ENCODE data around the gene RAB8B.

RAB8B gene

GRCh38 chr15:63221346-63221745, 31.9 kb downstream of the RAB8B start:
- Histone ChIP-seq H3K27ac (ENCODE audit: low read depth in 2 of 2, low read length in 2 of 2) (no peak overlapping the region), H3K4me1 (ENCODE audit: control insufficient read depth in 2 of 2, insufficient read depth in 2 of 2, low read length in 2 of 2) (peaks cover 2 to 3% of the 10 kb centered on the region in 2 donors)

GRCh38 chr15:63223463-63223862, 34.1 kb downstream of the RAB8B start:
- H3K27ac ChIP-seq (ENCODE audit: low read depth in 2 of 2, low read length in 2 of 2) = no peak overlapping the region
- H3K4me3 ChIP-seq (ENCODE audit: low read length in 2 of 2) = no peak overlapping the region
- H3K4me1 ChIP-seq (ENCODE audit: control insufficient read depth in 2 of 2, insufficient read depth in 2 of 2, low read length in 2 of 2) = peaks cover 0 to 2% of the 10 kb centered on the region in 2 donors
- no peaks in the 10 kb centered on the region for H3K27me3 ChIP-seq (ENCODE audit: control insufficient read depth in 2 of 2, insufficient read depth in 2 of 2, low read length in 2 of 2)
- no peak overlapping the region for H3K9ac ChIP-seq (ENCODE audit: low read depth in 1 of 2, low read length in 2 of 2)
- no peaks in the 10 kb centered on the region for H3K36me3 ChIP-seq (ENCODE audit: control insufficient read depth in 2 of 2, insufficient read depth in 2 of 2, low read length in 2 of 2)
- H3K9me3 ChIP-seq (ENCODE audit: control insufficient read depth in 2 of 2, low read length in 2 of 2) = no peaks in the 10 kb centered on the region

More at GRCh38 chr15:63221346-63221745, 31.9 kb downstream of the RAB8B start:
- Histone ChIP-seq H3K9ac (ENCODE audit: low read depth in 1 of 2, low read length in 2 of 2) (no peak overlapping the region), H3K9me3 (ENCODE audit: control insufficient read depth in 2 of 2, low read length in 2 of 2) (no peaks in the 10 kb centered on the region), H3K27me3 (ENCODE audit: control insufficient read depth in 2 of 2, insufficient read depth in 2 of 2, low read length in 2 of 2) (no peaks in the 10 kb centered on the region), H3K4me3 (ENCODE audit: low read length in 2 of 2) (no peak overlapping the region), H3K36me3 (ENCODE audit: control insufficient read depth in 2 of 2, insufficient read depth in 2 of 2, low read length in 2 of 2) (no peaks in the 10 kb centered on the region)

GRCh38 chr15:63225381-63225780, 36.0 kb downstream of the RAB8B start:
- Histone ChIP-seq H3K9ac (ENCODE audit: low read depth in 1 of 2, low read length in 2 of 2) (no peak overlapping the region), H3K4me3 (ENCODE audit: low read length in 2 of 2) (no peak overlapping the region), H3K27ac (ENCODE audit: low read depth in 2 of 2, low read length in 2 of 2) (no peak overlapping the region), H3K9me3 (ENCODE audit: control insufficient read depth in 2 of 2, low read length in 2 of 2) (no peaks in the 10 kb centered on the region), H3K36me3 (ENCODE audit: control insufficient read depth in 2 of 2, insufficient read depth in 2 of 2, low read length in 2 of 2) (no peaks in the 10 kb centered on the region), H3K4me1 (ENCODE audit: control insufficient read depth in 2 of 2, insufficient read depth in 2 of 2, low read length in 2 of 2) (peaks cover 0 to 2% of the 10 kb centered on the region in 2 donors), H3K27me3 (ENCODE audit: control insufficient read depth in 2 of 2, insufficient read depth in 2 of 2, low read length in 2 of 2) (no peaks in the 10 kb centered on the region)

GRCh38 chr15:63226155-63226883, 36.9 kb downstream of the RAB8B start:
- no peak overlapping the region for H3K27ac ChIP-seq (ENCODE audit: low read depth in 2 of 2, low read length in 2 of 2)
- no peaks in the 10 kb centered on the region for H3K9me3 ChIP-seq (ENCODE audit: control insufficient read depth in 2 of 2, low read length in 2 of 2)
- H3K4me1 ChIP-seq (ENCODE audit: control insufficient read depth in 2 of 2, insufficient read depth in 2 of 2, low read length in 2 of 2) = peaks cover 0 to under 1% of the 10 kb centered on the region in 2 donors
- H3K36me3 ChIP-seq (ENCODE audit: control insufficient read depth in 2 of 2, insufficient read depth in 2 of 2, low read length in 2 of 2) = no peaks in the 10 kb centered on the region
- no peak overlapping the region for H3K9ac ChIP-seq (ENCODE audit: low read depth in 1 of 2, low read length in 2 of 2)
- no peak overlapping the region for H3K4me3 ChIP-seq (ENCODE audit: low read length in 2 of 2)
- H3K27me3 ChIP-seq (ENCODE audit: control insufficient read depth in 2 of 2, insufficient read depth in 2 of 2, low read length in 2 of 2) = no peaks in the 10 kb centered on the region

- Histone ChIP-seq H3K9me3 (ENCODE audit: control insufficient read depth in 2 of 2, low read length in 2 of 2) (no peaks in the 10 kb centered on the region), H3K27ac (ENCODE audit: low read depth in 2 of 2, low read length in 2 of 2) (no peak overlapping the region), H3K4me1 (ENCODE audit: control insufficient read depth in 2 of 2, insufficient read depth in 2 of 2, low read length in 2 of 2) (no peaks in the 10 kb centered on the region), H3K36me3 (ENCODE audit: control insufficient read depth in 2 of 2, insufficient read depth in 2 of 2, low read length in 2 of 2) (no peaks in the 10 kb centered on the region), H3K4me3 (ENCODE audit: low read length in 2 of 2) (no peak overlapping the region), H3K9ac (ENCODE audit: low read depth in 1 of 2, low read length in 2 of 2) (no peak overlapping the region), H3K27me3 (ENCODE audit: control insufficient read depth in 2 of 2, insufficient read depth in 2 of 2, low read length in 2 of 2) (no peaks in the 10 kb centered on the region)
Observed at GRCh38 chr15:63226966-63227401, 37.6 kb downstream of the RAB8B start.

- H3K36me3 ChIP-seq (ENCODE audit: control insufficient read depth in 2 of 2, insufficient read depth in 2 of 2, low read length in 2 of 2) = no peaks in the 10 kb centered on the region
- no peak overlapping the region for H3K4me3 ChIP-seq (ENCODE audit: low read length in 2 of 2)
- H3K9me3 ChIP-seq (ENCODE audit: control insufficient read depth in 2 of 2, low read length in 2 of 2) = no peaks in the 10 kb centered on the region
- no peaks in the 10 kb centered on the region for H3K4me1 ChIP-seq (ENCODE audit: control insufficient read depth in 2 of 2, insufficient read depth in 2 of 2, low read length in 2 of 2)
- H3K27me3 ChIP-seq (ENCODE audit: control insufficient read depth in 2 of 2, insufficient read depth in 2 of 2, low read length in 2 of 2) = no peaks in the 10 kb centered on the region
- no peak overlapping the region for H3K27ac ChIP-seq (ENCODE audit: low read depth in 2 of 2, low read length in 2 of 2)
- no peak overlapping the region for H3K9ac ChIP-seq (ENCODE audit: low read depth in 1 of 2, low read length in 2 of 2)
Observed at GRCh38 chr15:63227689-63228088, 38.3 kb downstream of the RAB8B start.

GRCh38 chr15:63231206-63231605, 41.8 kb downstream of the RAB8B start:
- H3K4me3 ChIP-seq (ENCODE audit: low read length in 2 of 2) = no peak overlapping the region
- no peak overlapping the region for H3K9ac ChIP-seq (ENCODE audit: low read depth in 1 of 2, low read length in 2 of 2)
- H3K4me1 ChIP-seq (ENCODE audit: control insufficient read depth in 2 of 2, insufficient read depth in 2 of 2, low read length in 2 of 2) = peaks cover 10 to 11% of the 10 kb centered on the region in 2 donors
- H3K27me3 ChIP-seq (ENCODE audit: control insufficient read depth in 2 of 2, insufficient read depth in 2 of 2, low read length in 2 of 2) = no peaks in the 10 kb centered on the region
- H3K36me3 ChIP-seq (ENCODE audit: control insufficient read depth in 2 of 2, insufficient read depth in 2 of 2, low read length in 2 of 2) = no peaks in the 10 kb centered on the region
- no peaks in the 10 kb centered on the region for H3K9me3 ChIP-seq (ENCODE audit: control insufficient read depth in 2 of 2, low read length in 2 of 2)
- H3K27ac ChIP-seq (ENCODE audit: low read depth in 2 of 2, low read length in 2 of 2) = no peak overlapping the region

- no peaks in the 10 kb centered on the region for H3K27me3 ChIP-seq (ENCODE audit: control insufficient read depth in 2 of 2, insufficient read depth in 2 of 2, low read length in 2 of 2)
- no peak overlapping the region for H3K27ac ChIP-seq (ENCODE audit: low read depth in 2 of 2, low read length in 2 of 2)
- no peaks in the 10 kb centered on the region for H3K36me3 ChIP-seq (ENCODE audit: control insufficient read depth in 2 of 2, insufficient read depth in 2 of 2, low read length in 2 of 2)
- H3K9me3 ChIP-seq (ENCODE audit: control insufficient read depth in 2 of 2, low read length in 2 of 2) = no peaks in the 10 kb centered on the region
- no peak overlapping the region for H3K9ac ChIP-seq (ENCODE audit: low read depth in 1 of 2, low read length in 2 of 2)
- H3K4me3 ChIP-seq (ENCODE audit: low read length in 2 of 2) = no peak overlapping the region
- H3K4me1 ChIP-seq (ENCODE audit: control insufficient read depth in 2 of 2, insufficient read depth in 2 of 2, low read length in 2 of 2) = peaks cover 10 to 11% of the 10 kb centered on the region in 2 donors
Observed at GRCh38 chr15:63231706-63232105, 42.3 kb downstream of the RAB8B start.

- Histone ChIP-seq H3K27me3 (ENCODE audit: control insufficient read depth in 2 of 2, insufficient read depth in 2 of 2, low read length in 2 of 2) (no peaks in the 10 kb centered on the region), H3K4me1 (ENCODE audit: control insufficient read depth in 2 of 2, insufficient read depth in 2 of 2, low read length in 2 of 2) (peaks cover 10 to 11% of the 10 kb centered on the region in 2 donors), H3K9me3 (ENCODE audit: control insufficient read depth in 2 of 2, low read length in 2 of 2) (no peaks in the 10 kb centered on the region), H3K9ac (ENCODE audit: low read depth in 1 of 2, low read length in 2 of 2) (no peak overlapping the region), H3K27ac (ENCODE audit: low read depth in 2 of 2, low read length in 2 of 2) (no peak overlapping the region), H3K36me3 (ENCODE audit: control insufficient read depth in 2 of 2, insufficient read depth in 2 of 2, low read length in 2 of 2) (no peaks in the 10 kb centered on the region), H3K4me3 (ENCODE audit: low read length in 2 of 2) (no peak overlapping the region)
Observed at GRCh38 chr15:63232405-63232804, 43.0 kb downstream of the RAB8B start.

GRCh38 chr15:63232943-63233342, 43.5 kb downstream of the RAB8B start:
- H3K4me3 ChIP-seq (ENCODE audit: low read length in 2 of 2) = no peak overlapping the region
- H3K27ac ChIP-seq (ENCODE audit: low read depth in 2 of 2, low read length in 2 of 2) = no peak overlapping the region
- no peaks in the 10 kb centered on the region for H3K36me3 ChIP-seq (ENCODE audit: control insufficient read depth in 2 of 2, insufficient read depth in 2 of 2, low read length in 2 of 2)
- H3K9me3 ChIP-seq (ENCODE audit: control insufficient read depth in 2 of 2, low read length in 2 of 2) = no peaks in the 10 kb centered on the region
- no peaks in the 10 kb centered on the region for H3K27me3 ChIP-seq (ENCODE audit: control insufficient read depth in 2 of 2, insufficient read depth in 2 of 2, low read length in 2 of 2)
- no peak overlapping the region for H3K9ac ChIP-seq (ENCODE audit: low read depth in 1 of 2, low read length in 2 of 2)
- H3K4me1 ChIP-seq (ENCODE audit: control insufficient read depth in 2 of 2, insufficient read depth in 2 of 2, low read length in 2 of 2) = peaks cover 10 to 11% of the 10 kb centered on the region in 2 donors

All from mucosa of rectum (tissue), 2 donors.